Activated T-cell treated with anti-CD3 and anti-CD28 coated beads, Interleukin-2, amount 50 U/mL, for 72 hours (primary cell): ENCODE measurements around the gene NPTXR. TPM values are rescaled to one million over a fixed set of nuclear protein-coding genes. Genes with fewer than 3 reads are reported as not detected.

Source experiments
- ATAC-seq, 2 donors: fragments of 150-1000 bp; cut with Tn5 transposase; replicated peaks in 1 of 2; 2 replicates each; pipeline ENCODE4 v1.10.0; 2021; ENCODE audit warnings: moderate library complexity in 2 of 2, mild to moderate bottlenecking in 1 of 2
- DNase-seq, 2 donors: peaks; one replicate each; pipeline ENCODE4 v3.0.0; 2021 to 2022; ENCODE audit warnings: mixed read lengths in 1 of 2
- H3K27ac Mint-ChIP-seq: one replicate; pipeline ENCODE4 v1.8.0; 2022; ENCODE audit warnings: mild to moderate bottlenecking, moderate library complexity, mixed read lengths
- H3K27me3 Mint-ChIP-seq: one replicate; pipeline ENCODE4 v1.8.0; 2022; ENCODE audit warnings: low read depth, mixed read lengths
- H3K36me3 Mint-ChIP-seq, 2 donors: one replicate each; pipeline ENCODE4 v1.8.0; 2022; ENCODE audit warnings: mixed read lengths in 2 of 2, mild to moderate bottlenecking in 1 of 2; ENCODE audit not compliant: insufficient read depth in 2 of 2
- H3K4me1 Mint-ChIP-seq: one replicate; pipeline ENCODE4 v1.8.0; 2022; ENCODE audit warnings: low read depth, mixed read lengths
- H3K4me3 Mint-ChIP-seq, 2 donors: one replicate each; pipeline ENCODE4 v1.8.0; 2022; ENCODE audit warnings: mild to moderate bottlenecking in 2 of 2, mixed read lengths in 2 of 2, moderate library complexity in 2 of 2
- H3K9me3 Mint-ChIP-seq, 2 donors: one replicate each; pipeline ENCODE4 v1.8.0; 2022; ENCODE audit warnings: mixed read lengths in 2 of 2
- total RNA-seq, 2 donors: library from RNA; stranded (reverse); gene quantifications; one replicate each; pipeline ENCODE4 v1.2.3, GENCODE V29; 2022

NPTXR gene
- total RNA-seq, 2 donors from 2014 or later = 6.3 to 6.4 TPM

DNA sequence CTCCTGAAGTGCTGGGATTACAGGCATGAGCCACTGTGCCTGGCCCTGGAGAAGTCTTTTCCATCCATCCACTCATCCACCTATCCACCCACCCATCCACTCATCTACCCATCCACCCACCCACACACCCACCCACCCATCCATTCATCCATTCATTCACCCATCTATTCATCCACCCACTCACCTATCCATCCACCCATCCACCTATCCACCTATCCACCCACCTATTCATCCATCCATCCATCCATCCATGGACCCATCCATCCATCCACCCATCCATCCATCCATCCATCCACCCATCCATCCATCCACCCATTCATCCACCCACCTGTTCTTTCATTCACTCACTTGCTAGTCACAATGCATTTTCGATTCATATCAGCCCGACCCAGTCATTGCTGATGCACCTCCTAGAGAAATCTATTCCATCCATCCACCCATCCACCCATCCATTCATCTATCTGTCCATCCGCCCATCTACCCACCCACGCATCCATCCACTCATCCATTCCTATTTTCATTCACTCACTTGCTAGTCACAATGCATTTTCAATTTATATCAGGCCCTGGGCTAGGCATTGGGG, 70.4 kb downstream of the NPTXR start:
- no peaks in the 10 kb centered on the region for H3K9me3 Mint-ChIP-seq
- no peaks in the 10 kb centered on the region for H3K4me1 Mint-ChIP-seq
- no peak overlapping the region for H3K27ac Mint-ChIP-seq
- H3K27me3 Mint-ChIP-seq = no peaks in the 10 kb centered on the region
- no peak for DNase-seq
- H3K36me3 Mint-ChIP-seq = no peaks in the 10 kb centered on the region
- H3K4me3 Mint-ChIP-seq = no peak overlapping the region
- no peak for ATAC-seq

DNA sequence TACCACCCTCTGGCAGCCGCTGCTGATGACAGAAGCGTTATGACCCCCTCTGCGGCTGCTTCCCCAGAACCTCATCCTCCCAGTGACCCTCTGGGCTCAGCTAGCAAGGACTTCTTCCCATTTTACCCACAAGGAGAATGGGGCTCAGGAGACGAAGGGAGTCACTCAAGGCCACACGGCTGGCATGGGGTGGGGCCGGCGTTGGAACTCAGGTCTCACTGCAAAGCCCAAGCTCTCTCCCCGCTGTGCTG, 71.3 kb downstream of the NPTXR start:
- Mint-ChIP-seq H3K4me1 (no peaks in the 10 kb centered on the region), H3K4me3 (no peak overlapping the region), H3K27ac (no peak overlapping the region), H3K27me3 (no peaks in the 10 kb centered on the region), H3K9me3 (no peaks in the 10 kb centered on the region), H3K36me3 (no peaks in the 10 kb centered on the region)
- no peak for DNase-seq
- no peak for ATAC-seq

DNA sequence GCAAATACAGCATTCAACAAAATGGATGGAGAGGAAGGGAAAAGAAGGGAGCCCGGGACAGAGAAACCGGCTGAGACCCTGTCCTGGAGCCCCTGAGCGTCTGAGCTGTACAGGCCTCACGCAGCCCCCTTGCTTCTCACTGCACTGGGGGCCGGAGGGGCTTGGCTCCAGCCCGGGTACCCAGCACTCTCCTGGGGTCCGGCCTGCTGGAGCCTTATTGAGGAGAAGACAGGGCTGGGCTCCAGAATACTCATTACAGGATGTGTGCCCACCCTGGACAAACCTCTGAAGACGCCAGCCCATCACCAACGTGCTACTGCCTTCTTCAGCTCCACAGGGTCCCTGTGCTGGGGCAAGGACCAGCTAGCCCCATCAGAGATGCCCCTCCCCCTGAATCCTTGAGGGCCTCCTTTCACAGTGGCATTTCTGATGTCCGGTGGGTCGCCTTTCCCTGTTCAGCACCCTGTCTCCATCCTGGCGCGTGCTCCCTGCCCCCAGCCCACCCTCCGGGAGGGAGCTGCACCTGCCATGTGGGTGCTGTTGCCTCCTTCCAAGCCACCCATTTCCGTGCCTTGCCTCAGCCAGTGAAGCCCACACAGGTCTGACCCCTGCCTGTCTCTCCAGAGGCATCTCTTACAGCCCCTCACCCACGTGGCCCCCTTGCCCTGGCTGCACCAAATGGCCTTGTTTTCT, 73.4 kb downstream of the NPTXR start:
- Mint-ChIP-seq H3K27ac (no peak overlapping the region), H3K36me3 (no peaks in the 10 kb centered on the region), H3K27me3 (no peaks in the 10 kb centered on the region), H3K4me1 (no peaks in the 10 kb centered on the region), H3K4me3 (no peak overlapping the region), H3K9me3 (no peaks in the 10 kb centered on the region)
- no peak for DNase-seq
- no peak for ATAC-seq

Other genes starting within 250 kb of the NPTXR start
- gene FAM227A, start 187.6 kb downstream of the NPTXR start, total RNA-seq = under 1 TPM; 0.28 to 0.34 TPM
- gene CBY1, start 187.4 kb downstream of the NPTXR start, total RNA-seq = 10 to 100 TPM; 22.2 to 26.2 TPM
- 10 to 100 TPM; 65.4 to 67.1 TPM for gene TOMM22, start 162.1 kb downstream of the NPTXR start, total RNA-seq
- gene JOSD1, start 143.1 kb downstream of the NPTXR start, total RNA-seq = 100 to 1,000 TPM; 144 to 161 TPM
- 100 to 1,000 TPM in 1 of 2 donors, 10 to 100 TPM in 1; 96.8 to 127 TPM for gene GTPBP1, start 138.1 kb downstream of the NPTXR start, total RNA-seq
- 100 to 1,000 TPM; 175 to 179 TPM for gene SUN2, start 88.0 kb downstream of the NPTXR start, total RNA-seq
- gene DNAL4, start 49.9 kb downstream of the NPTXR start, total RNA-seq = 10 to 100 TPM; 10.6 to 16.6 TPM
- gene CBX6, start 28.2 kb upstream of the NPTXR start, total RNA-seq = 100 to 1,000 TPM; 116 to 124 TPM
- gene APOBEC3A, start 113.6 kb upstream of the NPTXR start, total RNA-seq = under 1 TPM in 1 of 2 donors, not detected in 1; 0.37 TPM
- 10 to 100 TPM; 27.1 to 44.7 TPM for gene APOBEC3B, start 138.3 kb upstream of the NPTXR start, total RNA-seq
- 100 to 1,000 TPM; 143 to 147 TPM for gene APOBEC3C, start 170.2 kb upstream of the NPTXR start, total RNA-seq
- gene APOBEC3D, start 177.1 kb upstream of the NPTXR start, total RNA-seq = 10 to 100 TPM; 33.9 to 43.0 TPM
- 10 to 100 TPM; 44.8 to 49.0 TPM for gene APOBEC3F, start 196.8 kb upstream of the NPTXR start, total RNA-seq
- 100 to 1,000 TPM in 1 of 2 donors, 10 to 100 TPM in 1; 77.8 to 115 TPM for gene APOBEC3G, start 233.2 kb upstream of the NPTXR start, total RNA-seq